ENCODE measurements around the gene PEPD.

PEPD gene

DNA sequence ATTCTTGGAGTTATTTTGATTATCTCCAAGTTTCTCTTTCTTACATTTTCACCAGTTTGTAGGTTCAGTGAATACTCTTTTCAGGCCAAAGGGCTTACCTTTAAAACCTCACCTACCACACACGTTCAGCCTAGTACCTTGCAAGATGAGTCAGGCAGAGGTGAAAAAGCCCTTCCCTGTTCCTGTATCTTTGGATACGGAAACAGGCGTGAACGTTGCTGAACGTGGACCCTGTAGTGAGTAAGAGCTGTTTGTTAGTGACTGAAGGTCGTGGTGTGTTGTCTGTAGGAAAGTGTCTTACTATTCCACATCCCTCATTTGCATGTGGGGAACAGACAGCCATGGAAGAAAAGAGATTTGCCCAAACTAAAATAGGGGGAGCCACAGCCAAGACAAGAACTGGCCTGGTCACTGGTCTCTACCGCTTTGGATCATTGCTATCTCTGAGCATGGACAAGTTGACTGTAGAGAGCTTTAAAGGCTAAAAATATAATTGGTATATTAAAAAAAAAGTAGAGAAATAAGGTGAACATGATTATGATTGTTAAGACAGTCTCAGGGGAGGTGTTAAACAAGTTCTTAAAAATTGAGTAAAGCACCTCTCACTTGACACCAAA is 144.5 kb downstream of the PEPD start:
- DNase-seq, result no peak

GRCh38 chr19:33376423-33376822 is 145.2 kb downstream of the PEPD start:
- no peak for DNase-seq

DNA sequence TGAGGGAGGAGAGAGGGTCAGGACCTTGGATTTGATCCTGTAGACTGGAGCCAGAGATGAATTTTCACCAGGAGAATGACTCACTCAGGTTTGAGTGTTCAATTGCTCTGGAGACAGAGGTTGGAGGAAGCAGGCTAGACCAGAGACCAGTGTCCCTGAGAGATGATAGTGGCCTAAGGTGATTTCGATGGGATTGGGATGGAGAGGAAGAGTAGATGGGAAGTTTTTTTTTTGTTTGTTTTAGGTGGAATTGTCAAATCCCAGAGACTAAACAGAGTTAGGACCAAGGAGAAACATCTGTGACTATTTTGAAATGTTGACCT is 145.8 kb downstream of the PEPD start:
- no peak for DNase-seq

GRCh38 chr19:33375156-33375836 is 146.3 kb downstream of the PEPD start:
- no peak for DNase-seq

DNA sequence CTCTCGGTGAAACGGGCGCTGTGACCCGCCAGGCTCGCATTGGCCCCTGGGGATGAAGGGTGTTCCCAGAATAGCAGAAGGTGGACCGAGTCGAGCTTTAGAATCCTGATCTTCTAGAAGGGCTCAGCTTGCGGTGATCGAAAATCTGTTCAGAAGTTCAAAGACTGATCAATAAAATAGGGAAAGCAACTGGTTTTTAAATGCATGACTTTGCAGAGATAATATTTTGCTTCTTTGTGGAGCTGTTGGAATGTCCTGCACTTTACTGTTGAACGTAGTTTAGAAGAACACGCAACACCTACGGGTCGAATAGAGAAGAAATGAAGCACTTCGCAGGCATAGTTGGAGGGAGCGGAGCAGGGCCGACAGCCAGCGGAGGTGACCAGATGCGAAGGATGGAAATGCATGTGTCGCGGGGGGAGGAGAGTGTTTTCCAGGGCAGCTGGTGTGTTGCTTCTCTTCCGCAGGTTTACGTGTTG is 147.3 kb downstream of the PEPD start:
- DNase-seq, result peak; percentile 37

GRCh38 chr19:33373453-33374235 is 147.9 kb downstream of the PEPD start, which contains the start of gene CEBPG:
TSS of gene CEBPG (plus strand) at chr19:33373709. CDS start at chr19:33379240, 5,531 bp downstream.
- DNase-seq, result peak; percentile 83

DNA sequence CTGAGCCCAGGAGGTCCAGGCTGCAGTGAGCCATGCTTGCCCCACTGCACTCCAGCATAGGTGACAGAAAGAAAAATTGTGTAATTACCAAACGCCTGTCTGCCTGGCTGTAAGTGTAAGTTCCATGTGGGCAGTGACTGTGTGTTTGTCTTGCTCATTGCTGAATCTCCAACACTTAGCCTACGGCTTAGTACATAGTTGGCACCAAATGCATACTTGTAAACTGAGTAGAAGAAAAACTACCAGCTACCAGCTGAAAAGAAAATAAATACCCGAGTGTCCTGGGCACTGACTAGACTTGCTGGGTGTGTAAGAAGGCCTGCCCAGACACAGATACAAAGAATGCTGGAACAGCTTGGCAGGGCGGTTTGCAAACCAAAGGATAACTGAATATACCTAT is 150.8 kb downstream of the PEPD start:
- DNase-seq, result no peak

DNA sequence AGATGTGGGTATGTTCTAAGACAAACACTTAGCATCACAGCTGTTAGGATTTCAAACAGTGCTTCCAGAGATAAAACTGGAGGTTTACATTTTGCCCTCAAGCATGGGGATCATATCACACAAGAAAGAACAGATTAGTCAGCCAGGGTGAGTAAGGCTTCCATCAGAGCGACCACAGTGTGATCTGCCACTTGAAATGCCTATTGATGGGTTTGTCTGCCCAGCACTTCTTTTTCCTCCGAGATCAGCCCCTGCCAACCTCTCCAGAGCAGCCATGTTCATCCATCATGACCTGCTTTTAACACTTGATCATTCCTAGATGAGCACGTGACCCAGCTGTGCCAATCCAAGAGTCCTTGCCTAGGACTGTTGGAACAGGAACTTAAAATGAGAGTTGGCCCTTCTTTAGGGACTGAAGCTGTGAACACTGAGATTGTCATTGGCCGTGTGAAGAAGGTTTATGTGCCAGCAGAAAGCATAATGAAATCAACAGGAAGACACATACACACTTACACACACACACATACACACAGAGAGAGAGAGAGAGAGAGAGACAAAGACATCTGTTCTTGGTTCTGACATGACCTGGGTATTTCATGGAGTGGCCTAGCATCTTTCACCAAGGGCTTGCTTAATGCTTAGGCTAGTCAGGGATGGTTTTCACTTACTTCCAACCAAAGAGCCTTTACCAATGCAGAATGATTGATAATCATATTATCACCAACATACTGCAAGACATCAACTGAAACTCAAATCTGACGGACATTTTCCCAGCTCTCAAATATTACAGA is 153.3 kb downstream of the PEPD start:
- no peak for DNase-seq

GRCh38 chr19:33366897-33367296 is 154.7 kb downstream of the PEPD start:
- DNase-seq, result no peak

GRCh38 chr19:33366127-33366526 is 155.5 kb downstream of the PEPD start:
- DNase-seq, result no peak

DNA sequence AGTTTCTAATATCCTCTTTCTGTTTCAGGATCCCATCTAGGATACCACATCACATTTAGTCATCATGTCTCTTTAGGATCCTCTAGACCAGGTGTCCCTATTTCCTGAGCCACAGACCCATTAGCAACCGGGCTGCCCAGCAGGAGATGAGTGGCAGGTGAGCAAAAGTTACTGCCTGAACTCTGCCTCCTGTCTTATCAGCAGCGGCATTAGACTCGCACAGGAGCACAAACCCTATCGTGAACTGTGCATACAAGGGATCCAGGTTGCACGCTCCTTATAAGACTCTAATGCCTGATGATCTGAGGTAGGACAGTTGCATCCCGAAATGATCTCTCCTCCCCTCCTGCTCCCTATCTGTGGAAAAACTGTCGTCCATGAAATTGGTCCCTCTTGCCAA is 155.9 kb downstream of the PEPD start:
- no peak for DNase-seq

DNA sequence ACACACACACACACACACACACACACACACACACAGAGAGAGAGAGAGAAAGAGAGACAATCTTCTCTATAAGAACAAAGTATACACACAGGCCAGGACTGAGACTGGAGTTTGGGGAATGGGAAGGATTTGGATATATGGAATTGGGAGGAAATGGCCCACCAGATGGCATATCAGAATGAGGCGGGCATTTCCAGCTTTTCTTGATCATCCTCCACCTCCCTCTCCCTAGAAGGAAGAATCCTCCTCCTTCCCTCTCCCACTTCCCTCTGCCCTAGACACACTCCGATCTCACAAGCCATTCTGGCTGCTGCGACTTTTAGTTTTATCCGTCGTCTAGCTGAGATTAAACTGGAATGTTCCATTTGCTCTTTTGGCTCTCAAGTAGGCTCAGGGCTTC is 158.1 kb downstream of the PEPD start:
- DNase-seq, result no peak

DNA sequence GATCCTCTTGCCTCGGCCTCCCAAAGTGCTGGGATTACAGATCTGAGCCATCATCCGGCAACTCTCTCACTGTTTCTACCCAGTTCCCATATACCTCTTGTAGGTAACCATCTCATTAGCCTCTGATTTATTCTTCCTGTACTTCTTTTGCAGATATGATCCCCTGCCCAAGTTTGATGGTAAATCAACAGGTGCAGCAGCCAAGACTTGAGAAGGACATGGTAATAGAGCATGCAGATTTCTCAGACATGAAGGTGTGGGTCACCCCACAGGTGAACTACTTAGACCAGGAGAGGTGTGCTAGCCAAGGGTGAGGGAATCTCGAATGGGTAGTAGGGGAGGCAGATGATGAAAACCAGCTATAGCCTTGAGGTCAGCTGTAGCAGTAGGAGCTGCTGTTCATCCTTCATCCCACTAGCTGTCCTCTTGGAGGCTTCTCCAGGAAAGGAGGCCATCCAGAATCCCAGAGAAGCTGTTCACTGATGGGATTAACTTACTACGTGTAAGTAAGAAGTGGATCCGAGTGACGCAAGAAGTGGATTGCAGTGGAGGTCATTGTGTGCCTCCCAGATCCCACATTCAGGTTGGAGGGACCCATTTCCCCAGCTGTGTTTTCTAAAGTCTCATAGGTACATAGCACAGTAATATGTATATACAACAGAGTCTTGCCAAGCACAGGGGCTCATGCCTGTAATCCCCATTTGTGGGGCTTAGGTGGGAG is 158.9 kb downstream of the PEPD start:
- DNase-seq, result no peak

GRCh38 chr19:33359581-33359980 is 162.0 kb downstream of the PEPD start:
- DNase-seq, result no peak

GRCh38 chr19:33358408-33358807 is 163.2 kb downstream of the PEPD start:
- DNase-seq, result no peak

DNA sequence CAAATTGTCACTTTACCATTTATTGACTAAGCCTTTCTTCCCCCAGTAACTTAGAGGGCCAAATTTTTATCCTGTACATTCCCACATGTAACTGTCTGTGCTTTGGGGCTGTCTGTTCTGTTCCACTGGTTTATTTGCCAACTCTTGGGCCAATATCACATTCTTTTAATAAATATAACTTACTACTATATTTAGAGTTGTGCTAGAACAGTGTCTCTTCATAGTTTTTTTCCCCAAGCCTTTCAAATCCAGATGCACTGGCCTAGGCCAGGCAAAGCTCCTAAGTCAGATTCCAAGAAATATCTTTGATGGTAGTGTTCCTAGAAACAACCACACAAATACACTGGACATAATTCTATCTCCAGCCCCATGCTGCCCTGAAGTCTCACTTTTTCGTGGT is 164.0 kb downstream of the PEPD start:
- no peak for DNase-seq

- no peak for DNase-seq
Observed at GRCh38 chr19:33355535-33355934, 166.1 kb downstream of the PEPD start.

- no peak for DNase-seq
Observed at GRCh38 chr19:33350538-33351309, 170.9 kb downstream of the PEPD start.

DNA sequence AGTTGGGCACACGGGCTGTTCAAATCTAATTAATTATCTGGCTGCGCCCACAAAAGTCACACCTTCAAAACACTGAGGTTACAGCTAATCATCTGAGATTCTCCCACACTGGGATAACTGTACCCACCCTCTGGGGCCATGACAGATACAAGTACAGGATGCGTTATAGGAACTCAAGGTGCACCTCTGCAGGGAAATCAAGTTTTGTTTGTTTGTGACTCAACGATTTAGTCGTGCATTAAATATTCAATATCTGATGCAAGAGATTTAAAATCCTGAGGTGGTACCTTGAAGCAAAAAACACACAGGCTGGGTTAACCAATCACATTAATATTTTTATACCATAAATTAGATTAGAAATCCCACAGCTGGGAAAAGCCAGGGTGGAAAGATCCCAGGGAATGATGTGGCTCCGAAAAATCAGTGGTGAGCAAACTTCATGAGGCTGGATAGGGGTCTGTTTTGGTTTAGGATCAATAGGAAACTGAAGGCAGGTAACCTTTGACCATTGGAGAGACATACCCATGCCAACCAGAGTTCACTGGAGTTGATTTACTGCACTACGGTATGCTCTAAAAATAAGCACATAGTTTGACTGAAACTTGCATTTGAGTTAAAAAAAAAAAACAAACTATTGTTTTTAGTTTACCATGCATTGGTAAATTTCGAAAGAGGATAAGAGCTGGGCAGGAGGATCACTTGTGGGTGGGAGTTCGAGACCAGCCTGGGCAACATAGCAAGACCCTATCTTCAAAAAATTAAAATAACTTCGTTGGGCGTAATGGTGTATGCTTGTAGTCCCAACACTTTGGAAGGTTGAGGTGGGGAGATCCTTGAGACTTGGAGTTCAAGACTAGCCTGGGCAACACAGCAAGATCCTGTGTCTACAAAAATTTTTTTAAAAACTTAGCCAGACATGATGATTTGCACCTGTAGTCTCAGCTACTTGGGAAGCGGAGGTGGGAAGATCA is 172.0 kb downstream of the PEPD start:
- DNase-seq, result no peak

GRCh38 chr19:33348301-33349010 is 173.1 kb downstream of the PEPD start:
- no peak for DNase-seq

Data from NCI-H1105 treated with DMSO at 0.1 percent for 48 hours (cell line).